GM12892 (cell line): ENCODE data around the gene TGM6.

Experiments
- DNase-seq: peaks from one replicate; pipeline ENCODE4 v3.0.0; 2011; ENCODE audit not compliant: insufficient read length
- FAIRE-seq: peaks from 2 replicates; lab custom pipeline; 2011; peaks lifted over from hg19 to GRCh38; lab: Jason Lieb, UNC
- POLR2A ChIP-seq: IDR thresholded peaks from 2 replicates; pipeline ENCODE4 v1.6.1; 2011; ENCODE audit warnings: low read depth, low read length, control low read depth
- POLR2AphosphoS5 ChIP-seq: IDR thresholded peaks from 2 replicates; pipeline ENCODE4 v1.6.1; 2011; ENCODE audit warnings: low read depth, low read length, control low read depth
- TAF1 ChIP-seq: IDR thresholded peaks from 2 replicates; pipeline ENCODE4 v1.6.1; 2011; ENCODE audit warnings: low read depth, mild to moderate bottlenecking, control low read depth, low read length, borderline replicate concordance

Gene TGM6

GRCh38 chr20:2387580-2387979, 6.9 kb downstream of the TGM6 start:
- TF ChIP-seq POLR2AphosphoS5: no peak
- no peak for TF ChIP-seq POLR2A
- TF ChIP-seq TAF1: no peak
- no peak for FAIRE-seq
- DNase-seq: no peak

GRCh38 chr20:2390951-2391675, 10.4 kb downstream of the TGM6 start:
- FAIRE-seq (no peak), DNase-seq (no peak)
- TF ChIP-seq TAF1 (no peak), POLR2A (no peak), POLR2AphosphoS5 (no peak)

GRCh38 chr20:2394411-2395055, 13.8 kb downstream of the TGM6 start:
- no peak for TF ChIP-seq POLR2A
- no peak for TF ChIP-seq POLR2AphosphoS5
- no peak for TF ChIP-seq TAF1
- DNase-seq (no peak), FAIRE-seq (no peak)

- no peak for FAIRE-seq
- DNase-seq: no peak
- TF ChIP-seq POLR2AphosphoS5 (no peak), TAF1 (no peak), POLR2A (no peak)
Measured at GRCh38 chr20:2395136-2395535, 14.4 kb downstream of the TGM6 start.

GRCh38 chr20:2396241-2396814, 15.6 kb downstream of the TGM6 start:
- no peak for DNase-seq
- TF ChIP-seq POLR2AphosphoS5 (no peak), TAF1 (no peak), POLR2A (no peak)
- FAIRE-seq: no peak

- no peak for DNase-seq
- TF ChIP-seq POLR2AphosphoS5: no peak
- no peak for FAIRE-seq
Measured at GRCh38 chr20:2397091-2397490, 16.4 kb downstream of the TGM6 start.

GRCh38 chr20:2397595-2398145, 17.0 kb downstream of the TGM6 start:
- DNase-seq: no peak
- FAIRE-seq: no peak
- no peak for TF ChIP-seq POLR2AphosphoS5
- TF ChIP-seq POLR2A: no peak
- TF ChIP-seq TAF1: no peak

- no peak for TF ChIP-seq TAF1
- TF ChIP-seq POLR2AphosphoS5: no peak
- TF ChIP-seq POLR2A: no peak
- no peak for DNase-seq
- no peak for FAIRE-seq
Measured at GRCh38 chr20:2398449-2398848, 17.7 kb downstream of the TGM6 start.

- no peak for DNase-seq
- FAIRE-seq: no peak
- no peak for TF ChIP-seq POLR2A
- TF ChIP-seq TAF1: no peak
- TF ChIP-seq POLR2AphosphoS5: no peak
Measured at GRCh38 chr20:2399390-2399789, 18.7 kb downstream of the TGM6 start.

- DNase-seq (no peak), FAIRE-seq (no peak)
- no peak for TF ChIP-seq POLR2AphosphoS5
- no peak for TF ChIP-seq POLR2A
- TF ChIP-seq TAF1: no peak
Measured at GRCh38 chr20:2400290-2400689, 19.6 kb downstream of the TGM6 start.

- TF ChIP-seq POLR2A (no peak), TAF1 (no peak), POLR2AphosphoS5 (no peak)
- no peak for DNase-seq
- FAIRE-seq: no peak
Measured at GRCh38 chr20:2401527-2401926, 20.8 kb downstream of the TGM6 start.
